Stimulated activated naive CD8-positive, alpha-beta T cell treated with anti-CD3 and anti-CD28 coated beads, Interleukin-15, Interleukin-2, amounts not matched to agents 100 U/mL and 50 U/mL, for 24 hours (primary cell): ENCODE measurements around the gene ATP8B3.

Source experiments
- ATAC-seq: fragments of 150-1000 bp; cut with Tn5 transposase; one replicate; pipeline ENCODE4 v1.10.0; 2021
- DNase-seq: peaks from one replicate; pipeline ENCODE4 v3.0.0; 2021

Gene ATP8B3

GRCh38 chr19:1816530-1817298 is 4.6 kb upstream of the ATP8B3 start:
- no peak for DNase-seq
- ATAC-seq = no peak

GRCh38 chr19:1815605-1816529 is 3.8 kb upstream of the ATP8B3 start:
- ATAC-seq (no peak), DNase-seq (no peak)

GRCh38 chr19:1814833-1815604 is 2.9 kb upstream of the ATP8B3 start:
- DNase-seq (no peak), ATAC-seq (no peak)

- ATAC-seq = no peak
- no peak for DNase-seq
Observed at GRCh38 chr19:1814391-1814790, 2.3 kb upstream of the ATP8B3 start.

- DNase-seq (no peak), ATAC-seq (no peak)
Observed at GRCh38 chr19:1813192-1814182, 1.4 kb upstream of the ATP8B3 start.

GRCh38 chr19:1812426-1813191 is 533 bp upstream of the ATP8B3 start:
- DNase-seq = peak; percentile 87
- ATAC-seq = peak; percentile 90

GRCh38 chr19:1811472-1811894 is 593 bp downstream of the ATP8B3 start:
- no peak for ATAC-seq
- DNase-seq = peak; percentile 70

- DNase-seq = no peak
- ATAC-seq = no peak
Observed at GRCh38 chr19:1810439-1811160, 1.5 kb downstream of the ATP8B3 start.

GRCh38 chr19:1809678-1810077 is 2.4 kb downstream of the ATP8B3 start:
- DNase-seq (no peak), ATAC-seq (no peak)

- no peak for ATAC-seq
Observed at GRCh38 chr19:1808395-1808731, 3.7 kb downstream of the ATP8B3 start.

GRCh38 chr19:1807695-1808394 is 4.2 kb downstream of the ATP8B3 start:
- no peak for DNase-seq
- ATAC-seq = no peak

More at GRCh38 chr19:1808395-1808731, 3.7 kb downstream of the ATP8B3 start:
- no peak for DNase-seq

GRCh38 chr19:1807030-1807694 is 4.9 kb downstream of the ATP8B3 start:
- no peak for ATAC-seq
- no peak for DNase-seq

GRCh38 chr19:1806184-1807029 is 5.7 kb downstream of the ATP8B3 start:
- DNase-seq (no peak), ATAC-seq (no peak)

- DNase-seq = no peak
- no peak for ATAC-seq
Observed at GRCh38 chr19:1805401-1806183, 6.5 kb downstream of the ATP8B3 start.

GRCh38 chr19:1804858-1805257 is 7.2 kb downstream of the ATP8B3 start:
- no peak for ATAC-seq

GRCh38 chr19:1799695-1800342 is 12.3 kb downstream of the ATP8B3 start:
- DNase-seq = no peak
- no peak for ATAC-seq

More at GRCh38 chr19:1804858-1805257, 7.2 kb downstream of the ATP8B3 start:
- DNase-seq = no peak
